ENCODE data around the gene FCHO1. TPM values are rescaled to one million over a fixed set of nuclear protein-coding genes. Genes with fewer than 3 reads are reported as not detected.

FCHO1 gene
- total RNA-seq, 1 donor from 2014 or later, result 0.51 TPM

- no peak for DNase-seq
These were observed 81.3 kb downstream of the FCHO1 start for GRCh38 chr19:17832443-17833208.

GRCh38 chr19:17834350-17835181, 83.3 kb downstream of the FCHO1 start:
- no peak for DNase-seq

GRCh38 chr19:17835182-17836006, 84.1 kb downstream of the FCHO1 start:
- no peak for DNase-seq

GRCh38 chr19:17836530-17836929, 85.3 kb downstream of the FCHO1 start:
- no peak for DNase-seq

- DNase-seq, result no peak
These were observed 86.7 kb downstream of the FCHO1 start for GRCh38 chr19:17837972-17838371.

Other genes starting within 250 kb of the FCHO1 start
- 65.7 and 74.7 TPM in 2 replicates for gene PGLS, start 239.8 kb upstream of the FCHO1 start, total RNA-seq
- 105 and 106 TPM in 2 replicates for gene COLGALT1, start 195.8 kb upstream of the FCHO1 start, total RNA-seq
- gene UNC13A, start 63.1 kb upstream of the FCHO1 start, total RNA-seq, result under 0.01 and 0.09 TPM in 2 replicates
- 47.8 and 81.4 TPM in 2 replicates for gene MAP1S, start 32.0 kb upstream of the FCHO1 start, total RNA-seq
- gene B3GNT3, start 43.7 kb downstream of the FCHO1 start, total RNA-seq, result 0.42 TPM in 1 of 2 replicates, not detected in the other
- gene INSL3, start 70.0 kb downstream of the FCHO1 start, total RNA-seq, result not detected in 2 replicates
- 3.2 and 4.1 TPM in 2 replicates for gene JAK3, start 96.5 kb downstream of the FCHO1 start, total RNA-seq
- 793 and 1,347 TPM in 2 replicates for gene RPL18A, start 108.4 kb downstream of the FCHO1 start, total RNA-seq
- gene SLC5A5, start 120.5 kb downstream of the FCHO1 start, total RNA-seq, result not detected in 2 replicates
- gene CCDC124, start 181.5 kb downstream of the FCHO1 start, total RNA-seq, result 24.8 and 58.4 TPM in 2 replicates
- under 0.01 and 0.42 TPM in 2 replicates for gene KCNN1, start 215.6 kb downstream of the FCHO1 start, total RNA-seq